DMS114 treated with DMSO at 0.1 percent for 48 hours (cell line): ENCODE data around the gene COP1.

Source experiments
- DNase-seq: peaks from one replicate; lab custom pipeline; 2025; ENCODE audit not compliant: unreplicated experiment; lab: John Stamatoyannopoulos, UW

The COP1 gene

DNA sequence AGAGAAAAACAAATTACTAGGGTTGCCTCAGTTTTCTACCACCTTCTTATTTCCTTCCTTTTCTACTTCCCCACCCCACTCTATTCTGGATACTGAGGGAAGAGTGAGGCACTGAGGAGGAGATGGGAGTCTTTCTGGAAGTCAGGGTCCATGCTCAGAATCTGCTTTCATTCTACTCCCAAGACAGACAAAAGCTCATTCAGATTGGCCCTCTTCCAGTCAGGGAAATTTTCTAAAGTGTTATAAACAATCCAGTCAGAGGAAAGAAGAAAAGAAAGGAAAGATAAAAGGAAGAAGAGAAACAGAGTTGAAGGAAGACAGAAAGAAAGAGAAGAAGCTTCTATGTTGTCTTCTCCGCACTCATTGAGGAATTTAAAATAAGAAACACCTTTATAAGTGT is 228.6 kb downstream of the COP1 start:
- DNase-seq, result no peak

DNA sequence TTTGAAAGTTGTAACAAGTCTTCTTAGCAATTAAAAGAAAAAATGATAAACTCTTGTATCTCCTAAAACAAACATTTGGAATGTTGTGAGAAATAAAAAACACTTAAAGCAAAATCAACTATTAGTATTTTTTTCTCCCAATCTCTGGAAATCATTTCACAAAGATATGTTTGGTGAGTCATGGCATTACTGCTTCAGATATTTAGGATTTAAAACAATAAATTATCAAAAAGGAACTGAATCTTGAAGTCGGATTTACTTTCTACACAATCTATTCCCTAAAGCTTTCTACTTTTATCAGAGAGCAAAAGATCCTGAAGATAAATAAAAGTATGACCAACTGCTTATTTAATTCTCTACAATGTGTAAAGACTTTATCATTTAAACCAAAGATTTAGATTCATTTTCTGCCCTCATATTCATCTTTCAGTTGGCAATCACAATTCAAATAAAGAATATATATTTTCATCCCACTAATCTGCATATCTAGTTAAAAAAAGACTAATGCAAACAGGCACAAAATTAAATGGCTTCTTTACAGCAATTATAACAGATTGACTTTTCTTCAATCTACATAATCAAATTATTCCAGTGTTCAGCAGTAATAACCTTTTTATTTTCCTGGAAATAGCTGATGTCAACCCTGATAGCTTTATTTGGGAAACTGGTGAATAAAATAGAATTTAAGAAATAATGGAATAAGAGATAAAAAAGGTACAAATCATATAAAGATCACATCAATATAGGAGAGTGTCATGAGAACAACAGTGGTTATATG is 230.0 kb downstream of the COP1 start:
- no peak for DNase-seq

- DNase-seq, result no peak
Observed at GRCh38 chr1:175969231-175969630, 237.9 kb downstream of the COP1 start.

GRCh38 chr1:175968486-175969172 is 238.5 kb downstream of the COP1 start:
- no peak for DNase-seq

- DNase-seq, result no peak
Observed at GRCh38 chr1:175963740-175964139, 243.3 kb downstream of the COP1 start.

DNA sequence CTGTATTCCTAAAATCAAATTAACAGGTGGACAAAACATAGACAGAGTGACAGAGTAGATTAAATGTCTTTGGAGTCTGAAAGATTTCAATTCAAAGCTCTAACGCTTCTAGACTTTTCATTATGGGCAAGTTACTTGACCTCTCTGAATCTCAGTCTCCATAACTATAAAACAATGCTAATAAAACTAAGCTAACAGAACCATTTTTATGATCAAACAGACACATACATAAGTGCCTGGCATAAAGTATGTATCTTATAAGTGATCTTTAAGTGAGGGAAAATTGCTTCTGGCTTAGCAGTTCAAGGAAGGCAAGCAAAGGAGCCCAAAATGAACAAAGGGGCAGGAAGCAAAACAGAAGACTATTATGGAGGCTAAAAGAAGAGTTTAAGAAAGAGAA is 246.9 kb downstream of the COP1 start:
- DNase-seq, result no peak

DNA sequence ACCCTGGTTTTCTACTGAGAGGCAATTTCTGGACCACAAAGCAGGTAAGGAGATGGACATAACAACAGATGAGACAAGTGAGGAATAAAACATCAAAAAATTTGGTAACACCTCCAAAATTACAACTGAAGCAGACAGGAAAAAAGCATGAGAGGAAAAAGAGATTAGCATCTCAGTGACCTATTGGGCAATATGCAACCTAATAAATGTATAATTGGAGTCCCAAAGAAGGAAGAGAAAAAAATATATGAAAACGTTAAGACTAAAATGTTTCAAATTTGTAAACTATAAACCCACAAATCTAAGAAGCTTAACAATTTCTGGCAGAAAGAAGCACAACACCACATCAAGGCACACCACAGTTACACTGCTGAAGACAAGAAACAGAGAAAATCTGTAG is 255.5 kb downstream of the COP1 start:
- no peak for DNase-seq

- DNase-seq, result no peak
Observed at GRCh38 chr1:175947771-175948170, 259.3 kb downstream of the COP1 start.

DNA sequence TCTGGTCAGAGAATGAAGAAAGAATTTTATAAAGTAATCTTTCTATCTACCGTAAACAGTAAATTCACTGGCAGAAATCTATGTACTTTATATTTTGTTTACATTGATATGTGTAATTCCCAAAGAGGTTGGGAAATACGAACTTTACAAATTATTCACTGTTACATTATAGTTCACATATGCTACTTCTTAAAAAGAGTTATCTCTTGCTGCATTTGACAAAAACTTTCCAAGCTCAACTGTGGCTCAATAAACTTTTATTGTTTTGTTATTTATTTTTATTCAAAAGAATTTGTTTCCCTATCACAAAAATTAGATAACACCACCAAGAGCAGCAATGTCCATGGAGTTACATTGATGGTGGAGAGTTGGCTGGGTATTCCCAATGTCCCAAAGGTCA is 262.5 kb downstream of the COP1 start:
- DNase-seq, result no peak

DNA sequence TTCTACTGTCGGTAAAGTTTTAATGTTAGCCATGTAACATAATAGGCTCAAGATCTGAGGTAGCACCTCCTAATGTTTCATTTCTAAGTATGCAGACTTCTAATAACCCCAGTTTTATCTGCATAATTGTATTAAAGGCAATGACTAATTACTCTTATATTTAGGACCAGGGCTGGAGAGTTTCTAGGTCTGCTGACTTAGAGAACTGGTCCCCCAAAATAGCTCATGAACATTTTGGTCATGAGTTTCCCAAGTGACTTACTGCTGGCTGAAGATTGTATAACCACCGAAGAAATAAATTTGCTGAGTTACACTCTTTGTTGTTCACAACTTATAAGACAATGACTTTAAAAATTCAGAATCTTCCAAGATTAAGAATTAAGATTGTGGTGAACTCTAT is 265.9 kb downstream of the COP1 start:
- no peak for DNase-seq

- no peak for DNase-seq
Observed at GRCh38 chr1:175936736-175937135, 270.4 kb downstream of the COP1 start.

DNA sequence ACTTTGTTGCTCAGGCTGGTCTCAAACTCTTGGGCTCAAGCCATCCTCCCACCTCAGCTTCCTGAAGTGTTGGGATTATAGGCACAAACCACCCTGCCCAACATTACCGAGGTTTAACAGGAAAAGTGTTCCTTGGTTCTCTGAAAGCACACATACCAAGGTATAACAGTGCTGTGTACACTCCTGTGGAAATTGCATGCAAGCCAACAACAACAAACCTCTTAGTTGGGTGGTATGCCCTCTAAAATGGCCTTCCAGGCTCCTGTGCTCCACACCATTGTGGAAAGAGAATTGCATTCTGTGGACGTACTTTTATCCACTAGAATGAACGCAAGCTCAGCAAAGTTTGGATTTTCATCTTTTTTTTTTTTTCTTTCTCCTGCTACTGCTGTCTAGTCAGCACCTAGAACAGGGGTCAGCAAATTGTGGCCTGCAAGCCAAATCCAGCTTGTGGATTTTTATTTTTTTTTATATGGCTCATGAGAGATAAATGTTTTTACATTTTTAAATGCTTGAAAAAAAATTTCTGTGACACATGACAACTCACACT is 271.4 kb downstream of the COP1 start:
- no peak for DNase-seq

GRCh38 chr1:175935166-175935565 is 271.9 kb downstream of the COP1 start:
- no peak for DNase-seq

DNA sequence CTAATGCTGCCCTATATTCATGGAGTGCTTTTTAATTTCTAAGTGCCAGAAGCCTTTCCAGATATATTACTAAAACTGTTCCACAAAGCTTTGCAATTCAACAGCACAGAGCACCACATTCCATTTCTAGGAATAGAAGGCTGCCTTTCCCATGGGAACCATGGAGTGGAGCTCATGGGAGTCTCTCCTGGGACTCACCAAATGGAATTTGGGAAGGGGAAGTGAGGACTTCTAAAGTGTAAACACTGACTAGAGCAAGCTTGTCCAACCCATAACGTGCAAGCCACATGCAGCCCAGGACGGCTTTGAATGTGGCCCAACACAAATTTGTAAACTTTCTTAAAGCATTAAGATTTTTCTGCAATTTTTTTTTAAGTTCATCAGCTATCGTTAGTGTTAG is 273.3 kb downstream of the COP1 start:
- DNase-seq, result no peak

DNA sequence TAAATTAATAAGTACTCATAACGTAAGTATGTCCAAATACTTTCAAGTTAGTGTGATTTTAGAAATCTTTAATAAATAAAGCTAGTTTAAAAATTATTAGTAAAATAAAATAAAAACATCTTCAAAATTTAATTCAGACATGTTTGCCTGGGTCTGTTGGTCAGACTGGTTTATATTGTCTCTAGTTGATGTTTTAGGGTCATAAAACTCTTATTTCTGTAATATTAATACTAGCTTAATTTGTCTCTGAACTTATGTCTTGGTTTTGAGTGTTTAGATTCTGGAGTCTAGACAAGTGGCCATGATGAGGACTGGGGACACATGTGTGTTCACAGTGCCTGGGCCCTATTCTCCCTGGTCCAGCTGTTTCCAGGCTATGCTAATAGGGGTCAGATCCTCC is 279.1 kb downstream of the COP1 start:
- no peak for DNase-seq

DNA sequence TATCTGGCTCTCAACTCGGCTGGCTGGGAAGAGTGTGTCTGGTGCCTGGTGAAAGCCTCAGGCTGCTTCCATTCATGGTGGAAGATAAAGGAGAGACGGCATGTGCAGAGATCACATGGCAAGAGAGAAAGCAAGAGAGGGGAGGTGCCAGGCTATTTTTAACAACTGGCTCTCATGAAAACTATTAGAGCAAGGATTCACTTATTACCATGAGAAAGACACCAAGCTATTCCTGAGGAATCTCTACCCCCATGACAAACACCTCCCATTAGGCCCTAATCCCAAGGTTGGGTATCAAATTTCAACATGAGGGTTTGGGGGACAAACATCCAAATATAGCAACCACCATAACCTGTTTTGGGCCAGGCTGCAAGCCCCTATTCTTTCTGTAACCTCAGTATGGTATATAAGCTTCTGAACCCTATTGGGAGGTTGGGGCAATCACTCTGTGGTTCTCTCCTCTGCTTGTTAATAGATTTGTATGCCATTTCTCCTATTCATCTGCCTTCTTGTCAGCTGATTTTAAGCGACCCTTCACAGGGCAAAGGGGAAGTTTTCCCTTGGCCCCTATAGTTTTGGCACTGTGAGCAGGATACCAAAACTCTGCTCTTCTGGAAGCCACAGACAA is 284.7 kb downstream of the COP1 start:
- no peak for DNase-seq

DNA sequence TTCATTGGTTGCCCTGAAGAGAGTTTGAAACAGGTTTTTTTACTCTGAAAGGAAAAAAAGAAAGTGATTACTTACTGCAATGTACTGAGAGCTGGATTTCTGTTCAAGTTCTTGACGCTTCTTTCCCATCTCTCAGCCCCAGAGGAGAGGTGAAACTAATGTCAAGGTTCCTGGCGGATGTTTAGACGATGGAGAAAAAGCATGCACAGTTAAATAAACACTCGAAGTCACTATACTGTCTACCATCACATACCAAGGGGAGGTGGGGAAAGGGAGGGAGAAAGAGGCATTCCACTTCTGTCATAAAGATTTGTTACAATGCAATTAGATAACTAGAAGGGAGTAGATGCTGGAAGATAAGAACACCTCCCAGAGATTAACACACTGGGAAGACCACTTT is 286.7 kb downstream of the COP1 start:
- no peak for DNase-seq

DNA sequence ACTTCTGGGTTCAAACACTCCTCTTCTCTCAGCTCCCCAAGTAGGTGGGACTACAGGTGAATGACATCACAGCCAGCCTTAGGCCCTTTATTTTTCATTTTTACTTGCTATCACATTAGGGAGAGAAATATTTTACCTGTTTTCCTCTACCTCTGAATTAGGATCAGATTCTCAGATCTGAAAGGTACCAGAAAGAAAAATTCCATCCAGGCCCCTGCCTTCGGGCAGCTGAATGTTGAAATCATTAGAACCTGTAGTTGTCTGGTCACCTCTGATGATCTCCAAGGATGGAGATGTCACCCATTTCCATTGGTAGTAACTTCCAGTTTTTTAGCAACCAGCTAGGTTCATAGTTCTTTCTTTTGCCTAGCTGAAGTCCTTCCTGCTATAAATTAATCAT is 288.1 kb downstream of the COP1 start:
- no peak for DNase-seq

GRCh38 chr1:175918364-175918801 is 288.7 kb downstream of the COP1 start:
- no peak for DNase-seq

- DNase-seq, result no peak
Observed at GRCh38 chr1:175914115-175914514, 293.0 kb downstream of the COP1 start.

- no peak for DNase-seq
Observed at GRCh38 chr1:175911138-175911537, 295.9 kb downstream of the COP1 start.

DNA sequence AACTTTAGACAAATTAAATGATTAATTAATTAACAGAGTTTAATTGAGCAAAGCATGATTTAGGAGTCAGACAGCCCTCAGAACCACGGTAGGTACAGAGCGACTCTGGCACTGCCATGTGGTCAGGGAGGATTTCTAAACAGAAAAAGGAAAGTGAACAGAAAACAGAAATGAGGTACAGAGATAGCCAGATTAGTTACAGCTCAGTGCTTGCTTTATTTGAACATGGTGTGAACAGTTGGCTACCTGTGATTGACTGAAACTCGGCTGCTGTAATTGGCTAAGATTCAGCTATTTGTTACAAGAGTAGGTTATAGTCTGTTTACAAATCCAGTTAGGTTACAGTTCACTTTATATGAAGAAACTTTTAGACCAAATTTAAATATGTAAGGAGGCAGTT is 300.7 kb downstream of the COP1 start:
- DNase-seq, result no peak
